ENCODE measurements around the gene SIK2. TPM values are rescaled to one million over a fixed set of nuclear protein-coding genes. Genes with fewer than 3 reads are reported as not detected.

SIK2 gene
- 5.0 to 7.0 TPM (median 5.2 TPM) in 5 replicates for total RNA-seq (2022; extraction: Qiagen RNA extraction; ENCODE audit: low read depth)

DNA sequence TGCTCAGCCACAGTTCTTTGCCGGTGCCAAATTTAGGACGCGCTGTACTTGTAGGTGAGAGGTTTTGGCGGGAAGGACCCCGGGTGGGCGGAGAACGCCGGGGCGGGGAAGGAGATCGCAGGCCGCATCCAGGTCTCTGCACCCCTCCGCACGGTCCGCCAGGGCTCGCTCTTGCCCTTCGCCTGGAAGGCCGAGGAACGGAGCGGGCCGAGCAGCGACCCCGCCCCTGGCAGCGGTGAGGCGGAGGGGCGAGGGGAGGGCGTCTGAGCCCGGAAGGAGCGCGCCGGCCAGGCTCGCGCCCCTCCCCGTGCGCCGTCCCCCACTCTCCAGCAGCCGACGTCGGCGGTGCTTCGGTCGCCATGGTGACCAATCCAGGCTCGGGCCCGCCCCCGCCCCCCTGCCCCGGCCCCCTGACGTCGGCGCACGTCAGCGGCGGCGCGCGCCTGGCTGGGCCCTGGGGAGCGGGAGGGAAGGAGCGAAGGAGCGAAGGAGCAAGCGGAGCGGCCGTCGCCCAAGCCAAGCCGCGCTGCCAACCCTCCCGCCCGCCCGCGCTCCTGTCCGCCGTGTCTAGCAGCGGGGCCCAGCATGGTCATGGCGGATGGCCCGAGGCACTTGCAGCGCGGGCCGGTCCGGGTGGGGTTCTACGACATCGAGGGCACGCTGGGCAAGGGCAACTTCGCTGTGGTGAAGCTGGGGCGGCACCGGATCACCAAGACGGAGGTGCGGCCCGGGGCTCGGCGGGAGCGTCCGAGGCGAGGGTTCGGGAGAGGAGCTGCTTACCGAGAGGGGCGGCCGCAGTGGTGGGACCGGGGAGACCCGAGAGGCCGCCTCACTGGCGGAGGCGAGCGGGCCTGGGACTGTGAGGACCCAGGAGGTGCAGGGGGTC, at the start of gene SIK2:
SIK2 (plus strand) TSS at position 471 of the 886 bp plus-strand sequence; CDS start at position 586, 115 bp downstream.

DNA sequence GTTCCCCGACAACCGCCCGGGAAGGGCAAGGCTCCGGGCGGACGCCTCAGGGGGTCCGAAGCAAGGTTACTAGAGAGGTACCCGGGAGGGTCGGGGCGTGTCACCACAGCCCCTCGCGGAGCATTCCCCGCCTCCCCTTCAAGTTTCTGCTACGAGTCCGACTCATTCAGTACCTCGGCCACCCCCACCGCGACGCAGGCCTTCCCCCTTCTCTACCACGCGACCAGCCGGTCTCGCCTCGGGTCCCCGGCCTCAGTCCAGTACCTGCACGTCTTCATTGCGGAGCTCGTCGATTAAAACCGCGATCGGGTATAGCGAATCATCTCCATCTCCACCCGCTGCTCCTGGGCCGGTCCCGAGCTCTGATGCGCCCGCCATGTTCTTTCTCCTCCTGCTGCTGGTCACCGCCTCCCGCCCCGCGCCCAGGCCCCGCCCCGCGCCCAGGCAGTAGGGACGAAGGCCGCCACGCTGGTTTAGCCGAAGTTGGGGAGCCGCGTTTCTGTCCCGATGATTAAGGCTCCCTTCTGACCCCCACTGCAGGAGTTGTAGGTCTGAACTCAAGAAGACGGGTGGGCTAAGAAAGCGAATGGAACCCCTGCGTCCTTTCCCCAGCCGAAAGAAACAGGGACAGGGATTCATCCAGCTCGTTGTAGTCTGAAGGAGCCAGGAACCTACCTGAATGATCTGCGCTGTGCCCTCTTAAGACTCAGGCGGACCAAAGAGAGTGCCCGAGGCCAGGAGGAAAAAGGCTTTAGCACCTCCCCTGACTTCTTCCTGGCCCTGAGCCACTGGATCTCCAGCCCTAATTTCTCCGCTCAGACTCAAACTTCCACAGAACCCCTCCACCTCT, 164.0 kb downstream of the SIK2 start, which contains the start of gene PPP2R1B:
PPP2R1B (minus strand) TSS at position 406 of the 850 bp plus-strand sequence; CDS start at position 378, 28 bp downstream.

Other genes with a start within 250 kb of the SIK2 start
- gene POU2AF1, start 223.2 kb upstream of the SIK2 start, total RNA-seq (2022; extraction: Qiagen RNA extraction; ENCODE audit: low read depth): not detected in 5 replicates
- gene BTG4, start 90.1 kb upstream of the SIK2 start, total RNA-seq (2022; extraction: Qiagen RNA extraction; ENCODE audit: low read depth): 0.09 to 0.14 TPM (median 0.12 TPM) in 3 of 5 replicates, not detected in the others
- not detected in 5 replicates for gene HOATZ, start 87.7 kb upstream of the SIK2 start, total RNA-seq (2022; extraction: Qiagen RNA extraction; ENCODE audit: low read depth)
- gene LAYN, start 61.7 kb upstream of the SIK2 start, total RNA-seq (2022; extraction: Qiagen RNA extraction; ENCODE audit: low read depth): 4.3 to 5.3 TPM (median 4.9 TPM) in 5 replicates
- 14.1 to 18.6 TPM (median 17.9 TPM) in 5 replicates for gene PPP2R1B, start 163.9 kb downstream of the SIK2 start, total RNA-seq (2022; extraction: Qiagen RNA extraction; ENCODE audit: low read depth)

Measured in A549 treated with RU486 at 1 μM for 4 hours (cell line).